ENCODE data around the gene BLACAT1. TPM values are rescaled to one million over a fixed set of nuclear protein-coding genes. Genes with fewer than 3 reads are reported as not detected.

Gene BLACAT1
- polyA plus RNA-seq, 3 donors, result not detected

DNA sequence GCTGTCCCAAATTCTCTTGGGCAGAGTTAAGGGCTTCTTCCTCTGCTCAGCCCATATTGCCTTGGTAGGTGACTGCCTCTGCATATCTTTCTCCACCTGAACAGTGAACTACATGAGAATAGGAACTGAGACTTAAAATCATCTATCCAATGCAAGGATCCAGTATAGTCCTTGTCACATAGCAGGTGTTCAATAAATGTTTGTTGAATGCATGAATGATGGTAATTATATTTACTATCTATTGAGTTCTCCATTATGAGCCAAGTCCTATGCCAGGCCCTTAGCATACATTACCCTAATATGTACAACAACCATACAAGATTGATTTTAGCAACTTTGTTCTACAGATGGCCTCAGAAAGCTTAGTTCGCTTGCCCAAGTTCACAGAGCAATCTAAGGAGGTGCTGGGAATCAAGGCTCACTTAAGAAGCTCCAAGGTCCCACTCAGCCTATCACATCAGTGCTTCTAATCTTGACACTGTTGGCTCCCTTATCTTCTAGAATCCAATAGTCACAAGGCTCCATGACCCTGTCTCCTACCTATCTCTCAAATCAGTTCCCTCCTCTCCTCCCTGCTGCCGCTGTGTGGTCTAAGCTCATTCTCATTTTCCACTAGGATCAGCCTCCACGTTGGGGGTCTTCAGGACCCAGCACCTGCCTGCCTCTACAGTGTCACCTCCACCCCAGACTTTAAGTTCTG lies 46.4 kb upstream of the BLACAT1 start:
- Histone ChIP-seq H3K9ac (ENCODE audit: insufficient read depth, low read length, poor library complexity, severe bottlenecking) (no peak overlapping the region), H3K27ac (ENCODE audit: low read depth in 1 of 2, low read length in 2 of 2) (no peak overlapping the region), H3K4me3 (replicated peaks in 1 of 3; ENCODE audit: low read depth in 2 of 3, low read length in 3 of 3) (no peak overlapping the region), H3K36me3 (replicated peaks in 1 of 2; ENCODE audit: control insufficient read depth in 1 of 2, insufficient read depth in 2 of 2, low read length in 2 of 2) (no peaks in the 10 kb centered on the region), H3K27me3 (ENCODE audit: control insufficient read depth in 2 of 2, insufficient read depth in 2 of 2, low read length in 2 of 2) (no peaks in the 10 kb centered on the region), H2AFZ (ENCODE audit: insufficient read depth, low read depth, low read length, poor library complexity, severe bottlenecking) (no peak overlapping the region), H3K4me1 (ENCODE audit: control insufficient read depth in 1 of 2, insufficient read depth in 2 of 2, low read length in 2 of 2) (peaks cover 12 to 20% of the 10 kb centered on the region in 2 donors), H3K4me2 (replicated peaks; ENCODE audit: extremely low read depth, low read length, poor library complexity, severe bottlenecking) (no peak overlapping the region), H4K20me1 (ENCODE audit: insufficient read depth, low read length) (no peaks in the 10 kb centered on the region), H3K9me3 (replicated peaks in 1 of 2; ENCODE audit: control insufficient read depth in 1 of 2, insufficient read depth in 1 of 2, low read length in 2 of 2) (no peaks in the 10 kb centered on the region), H3K79me2 (ENCODE audit: insufficient read depth, low read length) (no peaks in the 10 kb centered on the region)
- H3K36me3 Mint-ChIP-seq, result no peaks in the 10 kb centered on the region
- WGBS (ENCODE audit: insufficient coverage), result 85% methylated on average over 3 of the region's 3 CpGs
- H3K4me1 Mint-ChIP-seq, result peaks cover 22% of the 10 kb centered on the region
- TF ChIP-seq, protein P1, sequence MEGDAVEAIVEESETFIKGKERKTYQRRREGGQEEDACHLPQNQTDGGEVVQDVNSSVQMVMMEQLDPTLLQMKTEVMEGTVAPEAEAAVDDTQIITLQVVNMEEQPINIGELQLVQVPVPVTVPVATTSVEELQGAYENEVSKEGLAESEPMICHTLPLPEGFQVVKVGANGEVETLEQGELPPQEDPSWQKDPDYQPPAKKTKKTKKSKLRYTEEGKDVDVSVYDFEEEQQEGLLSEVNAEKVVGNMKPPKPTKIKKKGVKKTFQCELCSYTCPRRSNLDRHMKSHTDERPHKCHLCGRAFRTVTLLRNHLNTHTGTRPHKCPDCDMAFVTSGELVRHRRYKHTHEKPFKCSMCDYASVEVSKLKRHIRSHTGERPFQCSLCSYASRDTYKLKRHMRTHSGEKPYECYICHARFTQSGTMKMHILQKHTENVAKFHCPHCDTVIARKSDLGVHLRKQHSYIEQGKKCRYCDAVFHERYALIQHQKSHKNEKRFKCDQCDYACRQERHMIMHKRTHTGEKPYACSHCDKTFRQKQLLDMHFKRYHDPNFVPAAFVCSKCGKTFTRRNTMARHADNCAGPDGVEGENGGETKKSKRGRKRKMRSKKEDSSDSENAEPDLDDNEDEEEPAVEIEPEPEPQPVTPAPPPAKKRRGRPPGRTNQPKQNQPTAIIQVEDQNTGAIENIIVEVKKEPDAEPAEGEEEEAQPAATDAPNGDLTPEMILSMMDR (IDR thresholded peaks at IDR 0.05), result no peak
- no peak overlapping the region for H3K4me3 Mint-ChIP-seq
- H3K9me3 Mint-ChIP-seq, result no peaks in the 10 kb centered on the region
- peaks cover 5 to 7% (median 6%) of the 10 kb centered on the region in 3 donors for H3K27me3 Mint-ChIP-seq (ENCODE audit: low read depth in 3 of 3)
- no peak overlapping the region for H3K27ac Mint-ChIP-seq
- intact Hi-C loops (cut with micrococcal nuclease), result no loop called here
- no peak for DNase-seq

DNA sequence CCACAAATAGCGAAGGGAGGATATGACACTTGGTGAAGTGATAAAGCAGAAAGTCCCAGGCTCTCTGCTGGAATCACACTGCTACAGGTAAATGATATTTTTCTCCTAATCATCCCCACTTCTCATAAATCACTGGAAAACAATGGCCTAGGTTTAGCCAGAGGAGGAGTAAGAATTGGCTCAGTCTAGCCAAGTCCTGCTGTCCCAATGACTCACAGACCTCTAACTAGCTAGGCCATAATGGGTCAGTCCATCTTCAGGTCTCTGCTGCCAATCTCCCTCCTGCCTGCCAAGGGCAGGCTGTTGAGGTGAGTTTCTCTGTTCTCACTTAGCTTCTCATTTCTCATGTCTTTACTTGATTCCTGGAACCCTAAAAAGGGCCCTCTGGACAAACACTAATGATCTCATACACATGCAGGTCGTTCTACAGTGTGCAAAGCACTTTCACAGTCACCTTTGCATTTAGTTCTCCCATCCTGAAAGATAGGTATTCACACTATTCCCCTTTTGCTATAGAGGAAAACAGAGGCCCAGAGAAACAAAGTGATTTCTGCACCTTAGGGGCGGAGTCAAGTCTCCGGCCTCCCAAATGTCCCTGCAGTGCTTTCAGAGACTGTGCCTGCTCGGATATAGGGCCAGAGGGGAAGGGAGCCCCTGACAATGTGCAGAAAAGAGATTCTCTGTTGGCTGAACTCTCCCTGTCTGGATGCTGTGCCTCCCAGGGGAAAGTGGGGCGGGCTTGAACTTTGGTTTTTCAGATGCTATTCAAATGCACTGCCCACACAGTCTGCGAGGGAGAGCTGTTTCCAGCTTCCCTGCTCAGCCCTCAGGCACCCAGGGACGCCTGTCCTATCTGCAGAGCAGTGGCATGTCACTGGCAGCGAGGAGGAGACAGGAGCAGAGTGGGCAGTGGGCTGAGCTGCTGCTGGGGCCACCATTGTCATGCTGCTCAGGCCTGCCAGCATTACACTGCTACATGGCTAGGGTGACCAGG lies 44.7 kb upstream of the BLACAT1 start:
- Mint-ChIP-seq H3K27me3 (ENCODE audit: low read depth in 3 of 3) (peaks cover 4 to 13% (median 8%) of the 10 kb centered on the region in 3 donors), H3K36me3 (no peaks in the 10 kb centered on the region), H3K4me1 (peaks cover 19% of the 10 kb centered on the region), H3K9me3 (no peaks in the 10 kb centered on the region), H3K27ac (no peak overlapping the region), H3K4me3 (no peak overlapping the region)
- Histone ChIP-seq H4K20me1 (ENCODE audit: insufficient read depth, low read length) (no peaks in the 10 kb centered on the region), H2AFZ (ENCODE audit: insufficient read depth, low read depth, low read length, poor library complexity, severe bottlenecking) (no peak overlapping the region), H3K9me3 (replicated peaks in 1 of 2; ENCODE audit: control insufficient read depth in 1 of 2, insufficient read depth in 1 of 2, low read length in 2 of 2) (no peaks in the 10 kb centered on the region), H3K4me2 (replicated peaks; ENCODE audit: extremely low read depth, low read length, poor library complexity, severe bottlenecking) (no peak overlapping the region), H3K27me3 (ENCODE audit: control insufficient read depth in 2 of 2, insufficient read depth in 2 of 2, low read length in 2 of 2) (no peaks in the 10 kb centered on the region), H3K79me2 (ENCODE audit: insufficient read depth, low read length) (no peaks in the 10 kb centered on the region), H3K4me3 (replicated peaks in 1 of 3; ENCODE audit: low read depth in 2 of 3, low read length in 3 of 3) (no peak overlapping the region), H3K27ac (ENCODE audit: low read depth in 1 of 2, low read length in 2 of 2) (no peak overlapping the region), H3K9ac (ENCODE audit: insufficient read depth, low read length, poor library complexity, severe bottlenecking) (no peak overlapping the region), H3K36me3 (replicated peaks in 1 of 2; ENCODE audit: control insufficient read depth in 1 of 2, insufficient read depth in 2 of 2, low read length in 2 of 2) (no peaks in the 10 kb centered on the region), H3K4me1 (ENCODE audit: control insufficient read depth in 1 of 2, insufficient read depth in 2 of 2, low read length in 2 of 2) (peaks cover 8 to 16% of the 10 kb centered on the region in 2 donors)
- no peak for DNase-seq
- WGBS (ENCODE audit: insufficient coverage), result 97% methylated on average over 7 of the region's 9 CpGs
- TF ChIP-seq, protein P1 (IDR thresholded peaks at IDR 0.05), result no peak
- intact Hi-C loops (cut with micrococcal nuclease), result no loop called here

All from CD14-positive monocyte (primary cell).